ENCODE results near the gene RGL3. TPM values are rescaled to one million over a fixed set of nuclear protein-coding genes. Genes with fewer than 3 reads are reported as not detected.
"Not testable (repeated sequence)": the region's sequence is repeated elsewhere in the genome, so short reads cannot be mapped to it uniquely, and the experiment has no call there.

Gene RGL3
- total RNA-seq, 1 donor from 2014 or later: 44.8 TPM

GRCh38 chr19:11461453-11461852 is 42.3 kb upstream of the RGL3 start:
- H3K27me3 Mint-ChIP-seq: peaks cover 3% of the 10 kb centered on the region
- TF ChIP-seq CTCF (conservative IDR thresholded peaks at IDR 0.05): no peak

GRCh38 chr19:11460207-11460606 is 41.1 kb upstream of the RGL3 start:
- H3K27ac Mint-ChIP-seq: no peak overlapping the region
- H3K4me3 Mint-ChIP-seq: no peak overlapping the region
- H3K9me3 Mint-ChIP-seq: no peaks in the 10 kb centered on the region
- peak; percentile 36 for TF ChIP-seq CTCF (conservative IDR thresholded peaks at IDR 0.05)
- H3K36me3 Mint-ChIP-seq: no peaks in the 10 kb centered on the region
- DNase-seq (ENCODE audit: extremely low spot score, unreplicated experiment): no peak
- peaks cover 3% of the 10 kb centered on the region for H3K27me3 Mint-ChIP-seq
- no peaks in the 10 kb centered on the region for H3K4me1 Mint-ChIP-seq (ENCODE audit: unreplicated experiment)

More at GRCh38 chr19:11461453-11461852, 42.3 kb upstream of the RGL3 start:
- no peak for DNase-seq (ENCODE audit: extremely low spot score, unreplicated experiment)
- H3K36me3 Mint-ChIP-seq: no peaks in the 10 kb centered on the region
- no peaks in the 10 kb centered on the region for H3K9me3 Mint-ChIP-seq
- no peak overlapping the region for H3K4me3 Mint-ChIP-seq
- H3K4me1 Mint-ChIP-seq (ENCODE audit: unreplicated experiment): no peaks in the 10 kb centered on the region
- no peak overlapping the region for H3K27ac Mint-ChIP-seq

- not testable (repeated sequence) for H3K9me3 Mint-ChIP-seq; H3K4me1 Mint-ChIP-seq (ENCODE audit: unreplicated experiment); H3K27ac Mint-ChIP-seq; H3K4me3 Mint-ChIP-seq; H3K27me3 Mint-ChIP-seq; H3K36me3 Mint-ChIP-seq; DNase-seq (ENCODE audit: extremely low spot score, unreplicated experiment)
Observed at GRCh38 chr19:11458912-11459311, 39.8 kb upstream of the RGL3 start.

GRCh38 chr19:11458236-11458900 is 39.3 kb upstream of the RGL3 start:
- H3K9me3 Mint-ChIP-seq: no peaks in the 10 kb centered on the region
- no peaks in the 10 kb centered on the region for H3K36me3 Mint-ChIP-seq
- peaks cover 2% of the 10 kb centered on the region for H3K4me1 Mint-ChIP-seq (ENCODE audit: unreplicated experiment)
- H3K27ac Mint-ChIP-seq: no peak overlapping the region
- H3K4me3 Mint-ChIP-seq: no peak overlapping the region
- no peak for TF ChIP-seq CTCF (conservative IDR thresholded peaks at IDR 0.05)
- no peak for DNase-seq (ENCODE audit: extremely low spot score, unreplicated experiment)
- peaks cover 3% of the 10 kb centered on the region for H3K27me3 Mint-ChIP-seq

- Mint-ChIP-seq H3K27ac (no peak overlapping the region), H3K4me1 (ENCODE audit: unreplicated experiment) (peaks cover 3% of the 10 kb centered on the region), H3K36me3 (no peaks in the 10 kb centered on the region), H3K4me3 (no peak overlapping the region), H3K27me3 (peaks cover 3% of the 10 kb centered on the region), H3K9me3 (no peaks in the 10 kb centered on the region)
- no peak for DNase-seq (ENCODE audit: extremely low spot score, unreplicated experiment)
- TF ChIP-seq CTCF (conservative IDR thresholded peaks at IDR 0.05): no peak
Observed at GRCh38 chr19:11457831-11458230, 38.7 kb upstream of the RGL3 start.

GRCh38 chr19:11457115-11457514 is 38.0 kb upstream of the RGL3 start:
- no peak overlapping the region for H3K27ac Mint-ChIP-seq
- TF ChIP-seq CTCF (conservative IDR thresholded peaks at IDR 0.05): no peak

More at GRCh38 chr19:11457115-11457514, 38.0 kb upstream of the RGL3 start:
- Mint-ChIP-seq H3K9me3 (no peaks in the 10 kb centered on the region), H3K4me1 (ENCODE audit: unreplicated experiment) (peaks cover 10% of the 10 kb centered on the region), H3K27me3 (peaks cover 3% of the 10 kb centered on the region), H3K36me3 (no peaks in the 10 kb centered on the region), H3K4me3 (no peak overlapping the region)
- DNase-seq (ENCODE audit: extremely low spot score, unreplicated experiment): no peak

Data from type B pancreatic cell (in vitro differentiated cells).